Neural progenitor cell (in vitro differentiated cells): ENCODE measurements around the gene WIPF3. TPM values are rescaled to one million over a fixed set of nuclear protein-coding genes. Genes with fewer than 3 reads are reported as not detected.

ENCODE experiments used
- DNase-seq: peaks from one replicate; pipeline ENCODE4 v3.0.0-alpha.2; 2016; ENCODE audit warnings: low spot score
- H2AFZ ChIP-seq: fragments of 200-600 bp; sonication (generic); replicated peaks from 2 replicates; pipeline ENCODE4 v1.6.1; 2016; ENCODE audit warnings: antibody characterized with exemption
- H3F3A ChIP-seq: fragments of 200-600 bp; sonication (generic); 2 replicates; pipeline ENCODE4 v1.6.1; 2016; ENCODE audit warnings: antibody characterized with exemption, low read depth
- H3K27ac ChIP-seq: fragments of 200-600 bp; sonication (generic); 2 replicates; pipeline ENCODE4 v1.5.1; 2016; ENCODE audit warnings: mild to moderate bottlenecking
- H3K27me3 ChIP-seq: fragments of 200-600 bp; sonication (generic); 2 replicates; pipeline ENCODE4 v1.6.1; 2016; ENCODE audit warnings: mild to moderate bottlenecking, moderate library complexity
- H3K36me3 ChIP-seq: fragments of 200-600 bp; sonication (generic); 2 replicates; pipeline ENCODE4 v1.5.1; 2016
- H3K4me1 ChIP-seq: fragments of 200-600 bp; sonication (generic); 2 replicates; pipeline ENCODE4 v1.6.1; 2016; ENCODE audit warnings: mixed run types
- H3K4me2 ChIP-seq: fragments of 200-600 bp; sonication (generic); 2 replicates; pipeline ENCODE4 v1.6.1; 2016
- H3K4me3 ChIP-seq: fragments of 200-600 bp; sonication (generic); 2 replicates; pipeline ENCODE4 v1.5.1; 2016
- H3K79me2 ChIP-seq: fragments of 200-600 bp; sonication (generic); 2 replicates; pipeline ENCODE4 v1.6.1; 2016; ENCODE audit warnings: low read depth
- H3K9ac ChIP-seq: fragments of 200-600 bp; sonication (generic); 2 replicates; pipeline ENCODE4 v1.6.1; 2016
- H3K9me3 ChIP-seq: fragments of 200-600 bp; sonication (generic); 2 replicates; pipeline ENCODE4 v1.5.1; 2016; ENCODE audit warnings: low read depth
- H4K20me1 ChIP-seq: fragments of 200-600 bp; sonication (generic); 2 replicates; pipeline ENCODE4 v1.6.1; 2016; ENCODE audit warnings: low read depth
- H3K27ac Mint-ChIP-seq: 3 replicates; pipeline ENCODE4 v1.8.0; 2021; ENCODE audit warnings: mixed read lengths
- H3K27me3 Mint-ChIP-seq: 2 replicates; pipeline ENCODE4 v1.8.0; 2022; ENCODE audit warnings: low read depth, mild to moderate bottlenecking, inconsistent platforms, moderate library complexity, mixed read lengths; ENCODE audit not compliant: insufficient read depth
- H3K36me3 Mint-ChIP-seq: 3 replicates; pipeline ENCODE4 v1.8.0; 2021; ENCODE audit warnings: mixed read lengths
- H3K4me1 Mint-ChIP-seq: 3 replicates; pipeline ENCODE4 v1.8.0; 2021; ENCODE audit warnings: mixed read lengths
- H3K4me3 Mint-ChIP-seq: 3 replicates; pipeline ENCODE4 v1.8.0; 2021; ENCODE audit warnings: mild to moderate bottlenecking, moderate library complexity, mixed read lengths
- H3K9me3 Mint-ChIP-seq: 3 replicates; pipeline ENCODE4 v1.8.0; 2020; ENCODE audit warnings: mixed read lengths
- CTCF ChIP-seq: fragments of 200-600 bp; sonication (generic); IDR thresholded peaks from 2 replicates; pipeline ENCODE4 v1.5.1; 2017; ENCODE audit warnings: antibody characterized with exemption, mild to moderate bottlenecking
- EZH2 ChIP-seq: fragments of 200-600 bp; sonication (generic); IDR thresholded peaks from 2 replicates; pipeline ENCODE4 v1.6.1; 2017; ENCODE audit warnings: antibody characterized with exemption, mild to moderate bottlenecking, moderate library complexity
- EZH2phosphoT487 ChIP-seq: fragments of 200-600 bp; sonication (generic); IDR thresholded peaks from 2 replicates; pipeline ENCODE4 v1.6.1; 2017; ENCODE audit warnings: antibody characterized with exemption
- total RNA-seq: library from RNA; depleted of rRNA; stranded (reverse); fragments of >200 nt; gene quantifications from 2 replicates; pipeline ENCODE4 v1.2.3, GENCODE V29; 2015; ENCODE audit warnings: low replicate concordance

Gene WIPF3
- total RNA-seq, 1 donor from 2014 or later = 5.2 TPM

GRCh38 chr7:29894256-29894655 lies 87.9 kb downstream of the WIPF3 start:
- no peaks in the 10 kb centered on the region for H3K4me1 Mint-ChIP-seq
- Histone ChIP-seq H3K4me3 (no peak overlapping the region), H3F3A (no peaks in the 10 kb centered on the region), H3K79me2 (no peaks in the 10 kb centered on the region), H3K27ac (no peak overlapping the region), H3K4me2 (no peak overlapping the region), H3K4me1 (no peaks in the 10 kb centered on the region), H3K27me3 (no peaks in the 10 kb centered on the region), H2AFZ (no peak overlapping the region), H3K36me3 (peaks cover 7% of the 10 kb centered on the region), H3K9ac (no peak overlapping the region), H4K20me1 (no peaks in the 10 kb centered on the region), H3K9me3 (no peaks in the 10 kb centered on the region)
- H3K36me3 Mint-ChIP-seq = peaks cover 3% of the 10 kb centered on the region
- TF ChIP-seq CTCF (no peak), EZH2phosphoT487 (no peak), EZH2 (no peak)
- no peak for DNase-seq
- H3K27me3 Mint-ChIP-seq = peaks cover 3% of the 10 kb centered on the region
- H3K9me3 Mint-ChIP-seq = peaks cover 11% of the 10 kb centered on the region
- no peak overlapping the region for H3K27ac Mint-ChIP-seq
- H3K4me3 Mint-ChIP-seq = no peak overlapping the region

GRCh38 chr7:29895559-29895958 lies 89.3 kb downstream of the WIPF3 start:
- Histone ChIP-seq H3K4me3 (no peak overlapping the region), H3K4me2 (no peak overlapping the region), H3K27me3 (no peaks in the 10 kb centered on the region), H3K4me1 (no peaks in the 10 kb centered on the region), H4K20me1 (no peaks in the 10 kb centered on the region), H3K27ac (no peak overlapping the region), H3K79me2 (no peaks in the 10 kb centered on the region), H3F3A (no peaks in the 10 kb centered on the region), H3K9me3 (no peaks in the 10 kb centered on the region), H2AFZ (no peak overlapping the region), H3K9ac (no peak overlapping the region), H3K36me3 (peaks cover 7% of the 10 kb centered on the region)
- Mint-ChIP-seq H3K36me3 (peaks cover 3% of the 10 kb centered on the region), H3K4me3 (no peak overlapping the region), H3K27me3 (peaks cover 2% of the 10 kb centered on the region), H3K27ac (no peak overlapping the region), H3K4me1 (no peaks in the 10 kb centered on the region), H3K9me3 (peaks cover 12% of the 10 kb centered on the region)
- TF ChIP-seq EZH2phosphoT487 = no peak
- TF ChIP-seq EZH2 = no peak
- no peak for TF ChIP-seq CTCF
- no peak for DNase-seq

GRCh38 chr7:29896685-29897411 lies 90.5 kb downstream of the WIPF3 start:
- no peak overlapping the region for H3K4me3 Mint-ChIP-seq
- H3K4me1 Mint-ChIP-seq = no peaks in the 10 kb centered on the region
- no peak overlapping the region for H3K27ac ChIP-seq
- peaks cover 12% of the 10 kb centered on the region for H3K9me3 Mint-ChIP-seq
- no peaks in the 10 kb centered on the region for H3K27me3 Mint-ChIP-seq
- H3K9me3 ChIP-seq = no peaks in the 10 kb centered on the region
- H2AFZ ChIP-seq = no peak overlapping the region
- DNase-seq = no peak
- H3K79me2 ChIP-seq = no peaks in the 10 kb centered on the region
- H3K27me3 ChIP-seq = no peaks in the 10 kb centered on the region
- H3K4me2 ChIP-seq = no peak overlapping the region
- H3K9ac ChIP-seq = no peak overlapping the region
- H3K4me3 ChIP-seq = no peak overlapping the region
- no peak overlapping the region for H3K27ac Mint-ChIP-seq
- H4K20me1 ChIP-seq = no peaks in the 10 kb centered on the region
- H3K36me3 Mint-ChIP-seq = peaks cover 3% of the 10 kb centered on the region
- no peaks in the 10 kb centered on the region for H3F3A ChIP-seq
- H3K36me3 ChIP-seq = peaks cover 7% of the 10 kb centered on the region
- TF ChIP-seq CTCF (no peak), EZH2 (no peak), EZH2phosphoT487 (no peak)
- H3K4me1 ChIP-seq = no peaks in the 10 kb centered on the region
